D721Med (cell line): ENCODE results near the gene SYMPK.

Experiments used
- DNase-seq: peaks from one replicate; pipeline ENCODE4 v3.0.0; 2011; ENCODE audit warnings: low spot score; ENCODE audit not compliant: insufficient read length
- FAIRE-seq: peaks from 2 replicates; lab custom pipeline; 2011; peaks lifted over from hg19 to GRCh38; lab: Jason Lieb, UNC
- TF ChIP-seq, protein P1 (sequence below): IDR thresholded peaks from 2 replicates; pipeline ENCODE4 v1.5.1; 2012; ENCODE audit warnings: mild to moderate bottlenecking, control low read depth; ENCODE audit not compliant: insufficient read depth; ENCODE audit errors: missing control alignments

The SYMPK gene

DNA sequence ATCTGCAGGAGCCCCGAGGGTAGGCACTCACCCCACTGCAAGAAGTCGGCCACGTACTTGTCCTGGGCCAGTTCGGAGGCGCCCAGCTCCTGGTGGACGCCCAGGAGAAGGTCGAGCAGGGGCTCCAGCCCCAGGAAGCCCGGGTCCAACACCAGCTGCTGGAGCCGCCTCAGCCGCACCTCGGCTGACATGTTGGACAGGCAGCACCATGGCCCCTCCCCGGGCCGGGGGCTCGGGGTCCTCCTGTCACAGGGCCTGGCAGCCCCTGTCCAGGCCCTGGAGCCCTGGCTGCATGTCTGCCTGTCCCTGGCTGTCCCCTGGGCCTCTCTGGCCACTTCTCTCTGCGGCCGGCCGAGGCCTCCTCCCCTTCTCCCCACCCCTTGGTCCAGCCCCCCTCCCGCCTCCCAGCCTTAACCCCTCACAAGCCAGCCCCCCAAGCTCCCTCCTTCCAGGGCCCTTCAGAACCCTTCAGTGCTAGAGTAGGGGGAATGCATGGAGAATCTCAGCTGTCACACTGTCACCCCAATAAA, 80.7 kb downstream of the SYMPK start, which contains the start of gene DMPK:
DMPK (minus strand) TSS at position 329 of the 530 bp plus-strand sequence; CDS start at position 191, 138 bp downstream.
- TF ChIP-seq, protein P1, sequence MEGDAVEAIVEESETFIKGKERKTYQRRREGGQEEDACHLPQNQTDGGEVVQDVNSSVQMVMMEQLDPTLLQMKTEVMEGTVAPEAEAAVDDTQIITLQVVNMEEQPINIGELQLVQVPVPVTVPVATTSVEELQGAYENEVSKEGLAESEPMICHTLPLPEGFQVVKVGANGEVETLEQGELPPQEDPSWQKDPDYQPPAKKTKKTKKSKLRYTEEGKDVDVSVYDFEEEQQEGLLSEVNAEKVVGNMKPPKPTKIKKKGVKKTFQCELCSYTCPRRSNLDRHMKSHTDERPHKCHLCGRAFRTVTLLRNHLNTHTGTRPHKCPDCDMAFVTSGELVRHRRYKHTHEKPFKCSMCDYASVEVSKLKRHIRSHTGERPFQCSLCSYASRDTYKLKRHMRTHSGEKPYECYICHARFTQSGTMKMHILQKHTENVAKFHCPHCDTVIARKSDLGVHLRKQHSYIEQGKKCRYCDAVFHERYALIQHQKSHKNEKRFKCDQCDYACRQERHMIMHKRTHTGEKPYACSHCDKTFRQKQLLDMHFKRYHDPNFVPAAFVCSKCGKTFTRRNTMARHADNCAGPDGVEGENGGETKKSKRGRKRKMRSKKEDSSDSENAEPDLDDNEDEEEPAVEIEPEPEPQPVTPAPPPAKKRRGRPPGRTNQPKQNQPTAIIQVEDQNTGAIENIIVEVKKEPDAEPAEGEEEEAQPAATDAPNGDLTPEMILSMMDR, result no peak
- no peak for FAIRE-seq
- DNase-seq, result no peak

- FAIRE-seq (no peak), DNase-seq (no peak)
- TF ChIP-seq, protein P1, result no peak
Measured at GRCh38 chr19:45781214-45782161, 81.5 kb downstream of the SYMPK start.

GRCh38 chr19:45780448-45781213, 82.3 kb downstream of the SYMPK start:
- no peak for DNase-seq
- no peak for FAIRE-seq
- TF ChIP-seq, protein P1, result no peak

- TF ChIP-seq, protein P1, result no peak
- DNase-seq, result no peak
- no peak for FAIRE-seq
Measured at GRCh38 chr19:45780146-45780447, 82.8 kb downstream of the SYMPK start.

DNA sequence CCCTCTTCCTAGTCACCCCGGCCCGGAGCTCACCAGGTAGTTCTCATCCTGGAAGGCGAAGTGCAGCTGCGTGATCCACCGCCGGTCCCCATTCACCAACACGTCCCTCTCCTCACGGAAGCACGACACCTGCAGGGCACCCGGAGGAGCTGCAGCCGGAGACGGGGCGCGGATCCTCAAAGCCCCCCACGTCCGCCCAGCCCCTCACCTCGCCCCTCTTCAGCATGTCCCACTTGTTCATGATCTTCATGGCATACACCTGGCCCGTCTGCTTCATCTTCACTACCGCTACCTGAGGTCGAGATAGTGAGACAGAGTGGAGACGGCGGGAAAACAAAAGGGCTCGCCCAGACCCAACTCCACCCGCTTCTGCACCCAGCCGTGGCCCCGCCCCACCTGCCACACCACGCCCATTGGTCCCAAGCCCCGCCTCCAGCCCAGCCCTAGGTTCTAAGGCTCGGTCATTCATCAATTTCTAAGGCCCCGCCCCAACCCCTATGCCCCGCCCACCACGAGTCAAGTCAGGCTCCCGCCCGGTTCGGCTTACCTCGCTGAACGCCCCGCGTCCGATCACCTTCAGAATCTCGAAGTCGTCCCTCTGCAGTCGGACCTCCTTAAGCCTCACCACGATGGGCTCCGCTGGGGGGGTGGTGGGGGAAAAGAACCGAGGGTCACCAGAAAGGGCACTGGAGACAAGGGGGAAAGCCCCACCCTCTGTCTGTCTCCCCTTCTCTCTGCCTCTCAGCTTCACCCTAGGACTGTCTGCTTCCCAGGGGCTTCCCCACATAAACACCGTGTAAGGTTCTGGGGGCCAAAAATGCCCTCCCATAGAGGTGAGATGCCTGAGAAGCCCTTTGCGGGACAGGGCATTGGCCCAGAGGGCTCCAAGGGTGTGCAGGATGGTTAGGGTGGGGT, 83.5 kb downstream of the SYMPK start:
- DNase-seq, result no peak
- TF ChIP-seq, protein P1, result peak; percentile 68
- FAIRE-seq, result no peak

- TF ChIP-seq, protein P1, result no peak
- DNase-seq (no peak), FAIRE-seq (no peak)
Measured at GRCh38 chr19:45778010-45778661, 84.8 kb downstream of the SYMPK start.
